GM12873 (cell line): ENCODE measurements around the gene TLNRD1.

Source experiments
- CTCF ChIP-seq: IDR thresholded peaks from 2 replicates; pipeline ENCODE4 v1.5.1; 2012; ENCODE audit warnings: low read depth, mild to moderate bottlenecking, moderate library complexity, low read length, control low read depth; ENCODE audit not compliant: insufficient read depth; ENCODE audit errors: missing control alignments

Gene TLNRD1

GRCh38 chr15:81006124-81006523 is 5.4 kb downstream of the TLNRD1 start:
- no peak for TF ChIP-seq CTCF

- no peak for TF ChIP-seq CTCF
Measured at GRCh38 chr15:81007428-81008064, 6.8 kb downstream of the TLNRD1 start.

GRCh38 chr15:81008312-81008711 is 7.6 kb downstream of the TLNRD1 start:
- no peak for TF ChIP-seq CTCF

- no peak for TF ChIP-seq CTCF
Measured at GRCh38 chr15:81010086-81010485, 9.4 kb downstream of the TLNRD1 start.

- TF ChIP-seq CTCF, result no peak
Measured at GRCh38 chr15:81011593-81011992, 10.9 kb downstream of the TLNRD1 start.

- no peak for TF ChIP-seq CTCF
Measured at GRCh38 chr15:81012588-81012987, 11.9 kb downstream of the TLNRD1 start.

GRCh38 chr15:81013396-81013929 is 12.7 kb downstream of the TLNRD1 start:
- TF ChIP-seq CTCF, result no peak
